ENCODE data around the gene MAP3K9. TPM values are rescaled to one million over a fixed set of nuclear protein-coding genes. Genes with fewer than 3 reads are reported as not detected.

The MAP3K9 gene
- polyA plus RNA-seq, 1 donor from 2014 or later = 10.4 TPM

DNA sequence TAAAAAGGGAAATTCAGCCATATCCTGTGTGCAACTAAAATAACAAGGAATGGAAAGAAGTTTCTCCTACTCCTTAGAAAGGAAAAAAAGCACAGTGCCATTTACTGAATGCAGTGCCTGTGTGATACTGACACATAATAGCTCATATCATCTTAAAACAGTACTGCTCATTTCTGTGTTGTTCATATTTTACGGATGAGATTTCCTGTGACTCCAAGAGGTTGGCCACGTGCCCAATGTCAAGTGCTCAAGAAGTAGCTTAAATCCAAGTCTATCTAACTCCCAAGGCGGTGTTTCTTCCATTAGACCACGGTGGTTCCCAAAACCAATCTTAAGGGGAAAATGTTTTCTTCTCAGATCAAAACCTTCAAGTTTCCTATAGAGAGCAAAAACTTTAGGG, 20.0 kb downstream of the MAP3K9 start:
- no peaks in the 10 kb centered on the region for H3F3A ChIP-seq (ENCODE audit: insufficient read depth, low read length, poor library complexity, severe bottlenecking)
- H2AFZ ChIP-seq (ENCODE audit: low read depth, low read length) = no peak overlapping the region
- H3K9me3 ChIP-seq (ENCODE audit: low read length) = no peaks in the 10 kb centered on the region
- no peaks in the 10 kb centered on the region for H3K9me2 ChIP-seq (ENCODE audit: insufficient read depth, low read length)
- H3K4me2 ChIP-seq (ENCODE audit: low read length) = no peak overlapping the region
- no peaks in the 10 kb centered on the region for H3K27me3 ChIP-seq (ENCODE audit: insufficient read depth, low read depth, low read length)
- peaks cover 34% of the 10 kb centered on the region for H3K79me2 ChIP-seq (replicated peaks; ENCODE audit: insufficient read depth, low read length)
- no peak overlapping the region for H3K4me3 ChIP-seq (ENCODE audit: low read length)
- no peak overlapping the region for H3K27ac ChIP-seq (ENCODE audit: low read length)
- no peaks in the 10 kb centered on the region for H4K20me1 ChIP-seq (ENCODE audit: insufficient read depth)
- no peak for TF ChIP-seq POLR2AphosphoS5 (IDR thresholded peaks at IDR 0.05)
- no peak for TF ChIP-seq MXI1 (conservative IDR thresholded peaks at IDR 0.05; ENCODE audit: poor library complexity, severe bottlenecking)
- TF ChIP-seq SMC3 (conservative IDR thresholded peaks at IDR 0.05; ENCODE audit: poor library complexity) = no peak
- no peak for TF ChIP-seq RAD21 (conservative IDR thresholded peaks at IDR 0.05)
- TF ChIP-seq, protein P1, sequence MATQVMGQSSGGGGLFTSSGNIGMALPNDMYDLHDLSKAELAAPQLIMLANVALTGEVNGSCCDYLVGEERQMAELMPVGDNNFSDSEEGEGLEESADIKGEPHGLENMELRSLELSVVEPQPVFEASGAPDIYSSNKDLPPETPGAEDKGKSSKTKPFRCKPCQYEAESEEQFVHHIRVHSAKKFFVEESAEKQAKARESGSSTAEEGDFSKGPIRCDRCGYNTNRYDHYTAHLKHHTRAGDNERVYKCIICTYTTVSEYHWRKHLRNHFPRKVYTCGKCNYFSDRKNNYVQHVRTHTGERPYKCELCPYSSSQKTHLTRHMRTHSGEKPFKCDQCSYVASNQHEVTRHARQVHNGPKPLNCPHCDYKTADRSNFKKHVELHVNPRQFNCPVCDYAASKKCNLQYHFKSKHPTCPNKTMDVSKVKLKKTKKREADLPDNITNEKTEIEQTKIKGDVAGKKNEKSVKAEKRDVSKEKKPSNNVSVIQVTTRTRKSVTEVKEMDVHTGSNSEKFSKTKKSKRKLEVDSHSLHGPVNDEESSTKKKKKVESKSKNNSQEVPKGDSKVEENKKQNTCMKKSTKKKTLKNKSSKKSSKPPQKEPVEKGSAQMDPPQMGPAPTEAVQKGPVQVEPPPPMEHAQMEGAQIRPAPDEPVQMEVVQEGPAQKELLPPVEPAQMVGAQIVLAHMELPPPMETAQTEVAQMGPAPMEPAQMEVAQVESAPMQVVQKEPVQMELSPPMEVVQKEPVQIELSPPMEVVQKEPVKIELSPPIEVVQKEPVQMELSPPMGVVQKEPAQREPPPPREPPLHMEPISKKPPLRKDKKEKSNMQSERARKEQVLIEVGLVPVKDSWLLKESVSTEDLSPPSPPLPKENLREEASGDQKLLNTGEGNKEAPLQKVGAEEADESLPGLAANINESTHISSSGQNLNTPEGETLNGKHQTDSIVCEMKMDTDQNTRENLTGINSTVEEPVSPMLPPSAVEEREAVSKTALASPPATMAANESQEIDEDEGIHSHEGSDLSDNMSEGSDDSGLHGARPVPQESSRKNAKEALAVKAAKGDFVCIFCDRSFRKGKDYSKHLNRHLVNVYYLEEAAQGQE (IDR thresholded peaks at IDR 0.05; ENCODE audit: borderline replicate concordance) = no peak
- TF ChIP-seq TAF1 (IDR thresholded peaks at IDR 0.05; ENCODE audit: low read depth) = no peak
- TF ChIP-seq EZH2 (IDR thresholded peaks at IDR 0.05; ENCODE audit: borderline replicate concordance, insufficient read depth, low read length, poor library complexity, severe bottlenecking) = no peak
- TF ChIP-seq, protein P2, sequence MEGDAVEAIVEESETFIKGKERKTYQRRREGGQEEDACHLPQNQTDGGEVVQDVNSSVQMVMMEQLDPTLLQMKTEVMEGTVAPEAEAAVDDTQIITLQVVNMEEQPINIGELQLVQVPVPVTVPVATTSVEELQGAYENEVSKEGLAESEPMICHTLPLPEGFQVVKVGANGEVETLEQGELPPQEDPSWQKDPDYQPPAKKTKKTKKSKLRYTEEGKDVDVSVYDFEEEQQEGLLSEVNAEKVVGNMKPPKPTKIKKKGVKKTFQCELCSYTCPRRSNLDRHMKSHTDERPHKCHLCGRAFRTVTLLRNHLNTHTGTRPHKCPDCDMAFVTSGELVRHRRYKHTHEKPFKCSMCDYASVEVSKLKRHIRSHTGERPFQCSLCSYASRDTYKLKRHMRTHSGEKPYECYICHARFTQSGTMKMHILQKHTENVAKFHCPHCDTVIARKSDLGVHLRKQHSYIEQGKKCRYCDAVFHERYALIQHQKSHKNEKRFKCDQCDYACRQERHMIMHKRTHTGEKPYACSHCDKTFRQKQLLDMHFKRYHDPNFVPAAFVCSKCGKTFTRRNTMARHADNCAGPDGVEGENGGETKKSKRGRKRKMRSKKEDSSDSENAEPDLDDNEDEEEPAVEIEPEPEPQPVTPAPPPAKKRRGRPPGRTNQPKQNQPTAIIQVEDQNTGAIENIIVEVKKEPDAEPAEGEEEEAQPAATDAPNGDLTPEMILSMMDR (IDR thresholded peaks at IDR 0.05; ENCODE audit: poor library complexity, severe bottlenecking) = no peak
- TF ChIP-seq EP300 (conservative IDR thresholded peaks at IDR 0.05; ENCODE audit: poor library complexity, severe bottlenecking) = no peak
- H3K36me3 ChIP-seq (ENCODE audit: insufficient read depth, low read length) = peaks cover 7% of the 10 kb centered on the region
- no peak overlapping the region for H3K9ac ChIP-seq (ENCODE audit: low read length)

DNA sequence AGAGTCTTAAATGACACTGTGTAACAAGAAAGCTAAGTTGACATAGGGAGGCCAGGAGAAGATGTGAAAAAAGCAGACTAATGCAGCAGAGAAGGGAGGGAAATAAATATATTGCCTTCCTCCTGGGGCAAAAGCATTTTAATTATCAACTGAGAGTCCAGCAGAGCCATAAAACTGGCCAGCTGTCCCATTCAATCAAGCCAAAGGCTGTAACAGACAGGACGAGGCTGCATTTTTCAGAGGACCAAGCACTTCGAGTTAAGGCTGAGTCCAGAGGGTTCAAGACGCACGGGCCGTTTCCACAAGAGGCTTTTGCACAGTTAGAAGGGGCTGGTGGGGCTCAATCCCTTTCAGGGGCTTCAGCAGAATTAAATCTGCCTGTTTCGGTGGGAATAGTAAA, 20.4 kb downstream of the MAP3K9 start:
- TF ChIP-seq EP300 (conservative IDR thresholded peaks at IDR 0.05; ENCODE audit: poor library complexity, severe bottlenecking) (no peak), POLR2AphosphoS5 (IDR thresholded peaks at IDR 0.05) (no peak), SMC3 (conservative IDR thresholded peaks at IDR 0.05; ENCODE audit: poor library complexity) (no peak), MXI1 (conservative IDR thresholded peaks at IDR 0.05; ENCODE audit: poor library complexity, severe bottlenecking) (no peak), EZH2 (IDR thresholded peaks at IDR 0.05; ENCODE audit: borderline replicate concordance, insufficient read depth, low read length, poor library complexity, severe bottlenecking) (no peak), RAD21 (conservative IDR thresholded peaks at IDR 0.05) (no peak)
- TF ChIP-seq, protein P1 (IDR thresholded peaks at IDR 0.05; ENCODE audit: borderline replicate concordance) = no peak
- TF ChIP-seq, protein P2 (IDR thresholded peaks at IDR 0.05; ENCODE audit: poor library complexity, severe bottlenecking) = no peak
- Histone ChIP-seq H3K27me3 (ENCODE audit: insufficient read depth, low read depth, low read length) (no peaks in the 10 kb centered on the region), H3K79me2 (replicated peaks; ENCODE audit: insufficient read depth, low read length) (peaks cover 30% of the 10 kb centered on the region), H4K20me1 (ENCODE audit: insufficient read depth) (no peaks in the 10 kb centered on the region), H3K4me3 (ENCODE audit: low read length) (no peak overlapping the region), H3K36me3 (ENCODE audit: insufficient read depth, low read length) (peaks cover 7% of the 10 kb centered on the region), H3K27ac (ENCODE audit: low read length) (no peak overlapping the region), H3K9me3 (ENCODE audit: low read length) (no peaks in the 10 kb centered on the region), H2AFZ (ENCODE audit: low read depth, low read length) (no peak overlapping the region), H3K9ac (ENCODE audit: low read length) (no peak overlapping the region), H3F3A (ENCODE audit: insufficient read depth, low read length, poor library complexity, severe bottlenecking) (no peaks in the 10 kb centered on the region), H3K4me2 (ENCODE audit: low read length) (no peak overlapping the region), H3K9me2 (ENCODE audit: insufficient read depth, low read length) (no peaks in the 10 kb centered on the region)

Data from neural cell (in vitro differentiated cells).